ENCODE results near the gene PVALB.

PVALB gene

GRCh38 chr22:36809351-36809750, 7.5 kb downstream of the PVALB start:
- DNase-seq, result no peak

GRCh38 chr22:36808721-36809344, 8.0 kb downstream of the PVALB start:
- DNase-seq, result peak; percentile 91

DNA sequence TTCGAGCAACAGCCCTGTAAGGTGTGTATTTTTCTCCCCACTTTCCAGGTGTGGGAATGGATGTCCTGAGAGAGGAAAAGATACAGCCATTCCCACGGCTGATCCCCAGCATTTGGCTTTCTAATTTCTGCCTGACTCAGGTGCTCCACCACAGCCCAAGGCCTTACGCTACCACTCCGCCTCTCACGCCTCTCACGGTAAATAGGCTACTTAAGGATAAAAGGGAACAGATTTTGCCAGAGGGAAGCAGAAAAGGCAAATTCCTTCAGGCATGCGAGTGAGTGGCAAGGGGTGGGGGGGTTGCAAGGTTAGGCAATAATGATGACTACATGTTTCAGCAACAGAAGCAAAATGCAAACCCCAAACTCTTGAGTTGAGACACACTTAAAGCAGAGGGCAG, 9.2 kb downstream of the PVALB start:
- DNase-seq, result no peak

- DNase-seq, result no peak
Measured at GRCh38 chr22:36806835-36807234, 10.0 kb downstream of the PVALB start.

DNA sequence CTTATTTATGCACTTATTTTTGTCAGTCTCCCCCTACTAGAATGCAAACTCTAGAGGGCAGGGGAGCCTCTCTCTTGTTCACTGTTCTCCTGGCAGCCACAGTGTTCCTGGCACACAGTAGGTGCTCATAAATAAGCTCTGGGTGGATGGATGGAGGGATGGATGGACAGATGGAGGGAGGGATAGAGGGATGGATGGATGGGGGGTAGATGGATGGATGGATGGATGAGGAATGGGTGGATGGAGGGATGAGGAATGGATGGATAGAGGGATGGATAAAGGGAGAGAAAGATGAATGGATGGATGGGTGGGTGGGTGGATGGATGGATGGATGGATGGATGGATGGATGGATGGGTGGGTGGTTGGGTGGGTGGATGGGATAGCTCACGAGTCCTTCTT, 13.5 kb downstream of the PVALB start:
- no peak for DNase-seq

DNA sequence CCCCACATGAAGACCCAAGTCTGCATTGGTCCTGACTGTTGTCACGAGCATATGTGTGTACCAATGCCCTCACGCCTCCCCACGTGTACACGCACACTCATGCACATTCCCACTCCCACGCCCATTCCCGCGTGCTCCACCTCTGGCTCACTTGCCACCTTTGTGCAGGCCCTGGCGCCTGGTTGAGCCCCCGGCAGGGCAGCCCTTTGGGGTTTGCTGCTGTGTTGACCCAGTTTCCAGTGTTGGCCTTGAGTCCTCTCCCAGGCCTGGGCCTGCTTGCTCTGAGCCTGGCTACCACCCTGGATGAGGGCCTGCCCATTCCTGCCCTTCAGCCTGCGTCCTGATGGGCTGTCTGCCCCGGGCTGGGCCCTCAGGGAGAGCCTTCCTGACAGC, 18.2 kb downstream of the PVALB start:
- no peak for DNase-seq

GRCh38 chr22:36797911-36798673, 18.7 kb downstream of the PVALB start:
- DNase-seq, result no peak

DNA sequence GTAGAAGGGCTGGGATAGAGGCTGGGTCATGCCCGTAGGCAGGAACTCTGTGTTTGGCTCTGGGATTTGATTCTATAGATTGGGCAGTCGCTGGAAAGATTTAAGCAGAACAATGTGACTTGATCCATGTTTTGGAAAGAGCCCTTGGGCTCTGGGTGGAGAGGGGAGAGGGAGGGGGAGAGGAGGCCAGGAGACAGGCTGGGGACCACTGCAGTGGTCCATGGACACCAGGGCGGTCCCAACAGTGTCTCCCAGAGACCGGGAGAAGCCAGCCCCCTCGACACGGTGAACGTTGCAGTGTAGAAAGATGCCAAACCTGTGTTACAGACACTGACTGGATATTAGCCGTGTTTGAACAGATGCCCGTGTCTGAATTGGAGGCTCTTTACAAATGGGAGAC, 19.5 kb downstream of the PVALB start:
- DNase-seq, result no peak

GRCh38 chr22:36796552-36797175, 20.2 kb downstream of the PVALB start:
- no peak for DNase-seq

GRCh38 chr22:36795633-36796032, 21.2 kb downstream of the PVALB start:
- DNase-seq, result no peak

GRCh38 chr22:36790648-36791047, 26.2 kb downstream of the PVALB start:
- no peak for DNase-seq

GRCh38 chr22:36787204-36787988, 29.4 kb downstream of the PVALB start:
- no peak for DNase-seq

DNA sequence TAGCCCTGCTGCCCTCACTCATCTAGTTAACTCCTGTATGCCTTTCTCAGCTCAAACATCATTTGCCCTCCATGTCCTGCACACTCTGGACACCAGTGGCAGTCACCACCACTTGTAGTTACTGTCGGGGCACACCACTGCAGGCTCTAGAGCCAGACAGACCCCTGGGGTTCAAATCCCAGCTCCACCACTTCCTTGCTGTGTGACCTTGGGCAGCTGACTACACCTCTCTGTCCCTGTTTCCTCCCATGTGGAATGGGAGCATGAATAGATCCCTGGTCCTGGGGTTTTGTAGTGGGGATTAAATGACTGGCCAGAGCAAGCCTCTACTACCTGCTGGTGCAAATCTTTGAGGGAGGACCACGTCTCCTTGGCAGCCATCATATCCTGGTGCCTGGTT, 33.1 kb downstream of the PVALB start:
- no peak for DNase-seq

DNA sequence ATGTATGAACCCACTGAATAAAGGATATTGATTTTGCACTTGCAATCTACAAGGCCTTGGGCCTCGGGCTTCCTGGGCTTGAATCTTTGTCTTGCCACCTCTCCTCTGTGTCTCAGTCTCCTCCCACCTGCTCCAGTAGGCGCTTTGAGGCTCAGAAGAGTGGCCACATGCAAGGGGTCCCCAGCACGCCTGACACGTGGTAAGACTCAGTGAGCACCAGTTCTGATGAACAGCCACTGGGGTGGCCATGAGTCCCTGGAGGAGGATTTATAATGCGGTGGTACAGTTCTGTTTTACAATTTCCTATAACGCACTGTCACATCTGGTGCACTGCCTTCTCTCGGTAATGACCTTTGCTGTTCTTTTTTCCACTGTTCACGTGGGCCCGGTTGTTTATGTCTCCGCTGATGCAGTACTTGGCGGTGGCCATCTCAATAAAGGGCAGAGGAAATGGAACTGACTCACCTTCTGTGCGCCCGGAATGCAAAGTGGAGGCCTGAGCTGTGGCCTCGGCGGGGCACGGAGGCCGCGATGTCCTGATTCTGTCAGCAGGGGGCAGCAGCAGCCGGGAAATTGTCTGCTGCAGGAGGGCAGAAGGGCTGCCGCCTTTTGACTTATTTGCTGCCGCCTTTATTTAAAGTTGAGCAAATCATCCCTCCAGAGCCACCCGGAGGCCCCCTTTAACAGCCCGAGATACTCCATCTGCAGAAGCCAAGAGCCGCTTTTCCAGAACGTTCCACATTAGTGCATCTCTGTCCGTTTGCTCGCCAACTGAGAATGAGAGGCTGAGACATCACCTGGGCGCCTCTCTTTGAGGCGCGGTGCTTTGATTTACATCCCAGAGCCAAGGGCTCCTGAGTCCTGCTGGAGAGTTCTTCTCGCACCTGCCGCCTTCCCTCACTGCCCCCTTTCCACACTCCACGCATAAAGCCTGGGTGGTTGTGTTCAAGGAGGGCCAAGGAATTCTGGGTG, 34.9 kb downstream of the PVALB start:
- peak; percentile 37 for DNase-seq

DNA sequence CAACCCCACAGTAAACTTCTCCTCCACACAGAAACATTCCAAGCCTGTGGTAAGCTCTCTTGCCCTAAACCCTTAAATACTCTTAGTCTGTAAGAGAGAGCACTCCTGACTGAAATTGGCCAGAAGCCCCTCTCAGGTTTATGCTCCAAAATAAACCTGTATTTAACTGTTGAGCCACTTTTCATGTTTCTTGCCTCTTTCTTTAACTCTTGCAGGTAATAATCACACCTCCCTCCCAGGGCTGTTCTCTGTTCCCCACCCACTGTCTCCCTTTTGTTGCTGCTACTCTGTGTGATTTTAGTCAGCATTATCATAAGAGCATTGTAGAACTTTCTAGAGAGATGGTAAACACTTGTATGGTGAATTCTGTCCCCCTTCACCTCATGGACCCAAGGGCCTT, 38.8 kb downstream of the PVALB start:
- DNase-seq, result no peak

- DNase-seq, result no peak
Measured at GRCh38 chr22:36776722-36777121, 40.1 kb downstream of the PVALB start.

DNA sequence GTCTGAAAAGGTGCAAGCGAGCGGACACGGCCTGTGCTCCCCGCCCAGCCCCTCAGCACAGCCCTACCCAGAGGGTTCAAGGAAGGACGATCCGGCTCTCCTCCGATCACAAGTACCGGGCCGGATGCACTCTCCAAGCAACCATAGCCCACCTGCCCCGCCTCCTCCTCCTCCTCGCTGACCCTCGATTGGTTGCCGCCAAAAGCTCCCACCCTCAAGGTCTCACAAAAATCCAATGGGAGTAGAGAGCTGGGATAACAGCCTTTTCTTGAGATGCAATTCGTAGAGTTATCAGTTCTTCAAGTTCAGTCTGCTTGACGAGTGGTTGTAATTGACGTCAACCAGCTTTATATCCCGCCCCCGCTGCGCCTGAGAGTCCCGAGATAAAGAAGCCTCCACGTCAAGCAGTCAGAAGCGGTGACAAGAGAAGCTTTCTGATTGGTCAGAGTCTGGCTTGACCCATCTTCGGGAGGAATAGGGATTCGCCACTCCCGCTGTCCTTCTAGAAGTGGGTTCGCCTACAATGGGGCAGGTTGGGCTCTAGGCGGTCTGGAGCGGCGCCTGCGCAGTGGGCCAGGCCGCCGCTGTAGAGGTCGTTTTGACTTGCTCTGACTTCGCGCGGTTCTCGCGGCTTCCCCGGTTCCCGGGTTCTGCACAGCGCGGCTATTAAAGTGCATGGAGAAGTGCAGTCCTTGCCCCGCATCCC, 40.7 kb downstream of the PVALB start, which contains the start of gene IFT27:
Gene IFT27, minus strand, starts transcription at position 156 of the 706 bp plus-strand sequence. CDS start 412 bp downstream, outside the sequence.
- peak; percentile 100 for DNase-seq

DNA sequence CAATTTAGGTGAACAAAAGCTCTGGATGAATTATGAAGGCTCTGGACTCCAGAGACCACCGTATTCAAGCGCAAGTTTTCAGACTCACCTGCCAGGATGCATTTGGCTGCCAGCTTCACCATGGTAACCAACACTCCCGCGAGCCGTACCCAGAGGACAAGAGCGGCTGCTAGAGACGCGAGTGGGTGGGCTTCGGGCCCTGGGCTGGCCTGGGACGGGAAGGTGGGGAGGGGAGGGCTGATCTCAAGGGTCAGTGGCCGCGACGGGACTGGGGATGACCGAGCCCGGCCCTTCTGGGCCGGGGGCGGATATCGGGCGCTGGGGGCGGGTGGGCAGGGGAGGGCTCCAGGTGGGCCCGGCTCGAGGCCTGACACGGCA, 41.3 kb downstream of the PVALB start:
- peak; percentile 19 for DNase-seq

DNA sequence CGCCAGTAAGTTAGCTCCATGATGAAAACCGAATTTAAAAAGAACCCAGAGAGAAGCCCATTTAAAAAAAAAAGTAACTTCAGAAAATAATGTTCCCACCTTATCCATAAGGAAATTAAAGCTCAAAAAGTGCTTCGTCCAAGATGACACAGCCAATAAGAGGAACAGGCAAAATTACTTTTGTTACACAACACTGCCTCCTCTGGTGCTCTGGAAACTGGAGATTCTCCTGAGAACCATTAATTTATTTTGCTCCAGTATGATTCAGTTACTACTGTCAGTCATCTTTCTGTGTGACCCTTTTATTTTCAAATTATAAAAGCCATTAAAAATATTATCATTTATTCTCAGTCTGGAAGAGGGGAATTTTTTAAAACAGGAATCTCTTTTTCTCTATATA, 42.9 kb downstream of the PVALB start:
- peak; percentile 41 for DNase-seq

DNA sequence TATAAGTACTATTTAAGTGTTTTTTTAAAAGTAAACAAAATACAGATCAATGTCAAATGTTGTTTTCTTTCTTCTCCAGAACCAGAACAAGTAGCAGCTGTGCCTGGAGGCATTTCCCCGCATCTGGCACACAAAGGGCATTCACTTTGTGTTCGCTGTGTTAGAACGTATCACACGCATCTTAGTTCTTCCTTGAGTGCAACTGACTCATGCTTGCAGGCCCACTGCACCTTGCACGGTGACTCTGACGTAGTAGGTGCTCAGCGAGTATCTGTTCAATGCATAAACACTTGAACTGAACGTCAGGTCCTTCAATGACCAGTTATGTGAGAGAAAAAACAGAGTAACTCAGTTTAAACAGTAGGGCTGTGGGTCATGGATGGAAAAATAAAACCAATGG, 44.4 kb downstream of the PVALB start:
- DNase-seq, result no peak

GRCh38 chr22:36771356-36772063, 45.3 kb downstream of the PVALB start:
- no peak for DNase-seq
